ENCODE measurements around the gene PGC.
"Not testable (repeated sequence)": the region's sequence is repeated elsewhere in the genome, so short reads cannot be mapped to it uniquely, and the experiment has no call there.

The PGC gene

GRCh38 chr6:41775293-41775882 lies 28.2 kb upstream of the PGC start:
- DNase-seq (ENCODE audit: low read depth) = no peak

DNA sequence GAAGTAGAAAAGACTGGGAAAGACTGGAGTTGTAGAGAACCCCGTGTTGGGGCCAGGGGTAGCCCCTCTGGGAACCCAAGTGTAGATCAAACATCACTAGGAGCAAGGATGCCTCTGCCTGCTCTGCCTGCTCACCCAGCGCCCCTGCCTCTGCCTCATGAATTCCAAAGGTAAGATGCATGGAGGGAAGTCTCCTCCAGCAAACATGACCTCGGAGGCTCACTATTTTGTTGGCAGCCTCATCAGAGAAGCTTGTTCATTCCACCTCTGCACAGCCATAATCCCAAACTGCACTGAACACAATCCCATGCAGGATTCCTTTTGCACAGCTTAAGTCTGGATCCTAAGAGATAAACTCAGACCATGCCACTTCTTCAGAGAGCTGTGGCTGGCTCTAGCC lies 27.6 kb upstream of the PGC start:
- no peak for DNase-seq (ENCODE audit: low read depth)

DNA sequence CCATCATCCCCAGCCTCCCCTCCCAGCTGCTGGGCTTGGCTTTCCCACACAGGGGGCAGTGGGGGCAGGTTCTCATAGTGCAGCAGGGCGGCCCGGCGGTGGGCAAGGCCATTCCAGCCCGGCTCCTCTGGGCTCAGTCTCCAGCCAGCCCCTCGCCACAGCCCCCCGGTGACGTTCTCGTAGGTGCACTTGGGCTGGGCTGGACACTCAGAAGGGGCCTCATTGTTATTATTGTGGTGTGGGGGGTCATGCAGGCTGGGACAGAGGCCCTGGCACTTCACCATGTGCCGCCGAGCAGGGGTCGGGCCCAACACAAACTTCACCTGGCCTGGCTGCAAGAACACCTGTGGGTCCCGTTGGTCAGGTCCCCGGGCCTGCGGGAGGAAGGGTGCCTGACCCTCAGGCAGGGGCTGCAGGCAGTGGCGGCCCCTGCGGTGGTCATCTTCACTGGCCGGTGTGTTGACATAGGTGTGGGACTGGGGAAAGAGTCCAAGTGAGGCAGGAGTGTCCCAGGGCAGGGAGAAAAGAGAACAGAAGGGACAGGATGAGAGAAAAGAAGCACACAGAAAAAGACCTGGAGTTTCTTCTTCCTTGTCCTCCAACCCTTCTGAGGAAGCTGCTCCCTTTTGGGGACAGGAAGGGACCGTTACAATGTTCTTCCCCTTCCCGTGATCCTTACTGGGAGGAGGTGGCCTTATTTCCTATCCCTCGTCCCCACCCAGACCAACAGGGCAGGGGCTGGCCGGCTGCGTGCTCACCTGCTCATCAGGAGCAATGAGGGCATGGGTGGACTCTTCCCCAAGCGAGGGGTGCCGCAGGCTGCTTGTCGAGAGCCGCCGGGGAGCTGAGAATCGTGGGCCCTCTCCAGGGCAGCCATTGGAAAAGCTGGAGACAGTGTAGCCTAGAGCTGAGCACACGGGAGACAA lies 24.1 kb upstream of the PGC start:
- DNase-seq (ENCODE audit: low read depth) = no peak

- no peak for DNase-seq (ENCODE audit: low read depth)
These were observed 23.3 kb upstream of the PGC start for GRCh38 chr6:41770381-41771057.

- DNase-seq (ENCODE audit: low read depth) = no peak
These were observed 22.2 kb upstream of the PGC start for GRCh38 chr6:41769376-41769775.

DNA sequence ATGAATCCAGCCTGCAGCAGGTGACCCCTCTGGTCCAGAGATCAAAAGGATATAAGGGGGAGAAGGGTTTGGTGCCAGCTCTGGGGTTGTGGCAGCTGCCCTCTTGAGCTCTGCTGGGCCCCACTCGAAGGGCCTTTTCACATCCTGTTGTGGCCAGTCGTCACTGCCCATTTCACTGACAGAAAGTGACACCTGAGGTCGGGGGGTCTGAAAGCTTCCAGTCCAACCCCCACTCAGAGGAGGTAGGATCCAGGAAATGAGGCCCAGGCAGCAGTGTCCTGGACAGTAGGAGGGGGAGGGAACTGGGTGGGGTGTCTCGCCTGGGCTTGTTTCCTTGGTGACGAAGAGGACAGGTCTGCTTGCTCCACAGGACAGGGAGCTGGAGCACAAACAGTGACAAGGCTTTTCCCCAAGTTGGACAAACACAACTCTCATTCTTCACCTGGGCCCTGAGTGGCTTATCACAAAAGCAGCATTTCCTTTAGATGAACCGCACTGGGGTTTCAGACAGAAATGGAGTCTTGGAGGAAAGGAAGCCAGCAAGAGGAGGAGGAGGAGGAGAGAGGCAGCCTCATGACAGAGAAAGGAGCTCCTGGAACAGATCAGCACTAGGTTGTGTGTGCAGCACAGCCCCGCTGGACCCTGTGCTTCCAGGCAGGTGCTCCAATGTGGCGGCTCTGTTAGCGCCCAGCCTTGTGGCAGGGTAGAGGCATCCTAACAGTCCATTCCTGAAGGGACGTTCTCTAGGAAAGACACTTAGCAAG lies 21.5 kb upstream of the PGC start:
- DNase-seq (ENCODE audit: low read depth) = no peak

DNA sequence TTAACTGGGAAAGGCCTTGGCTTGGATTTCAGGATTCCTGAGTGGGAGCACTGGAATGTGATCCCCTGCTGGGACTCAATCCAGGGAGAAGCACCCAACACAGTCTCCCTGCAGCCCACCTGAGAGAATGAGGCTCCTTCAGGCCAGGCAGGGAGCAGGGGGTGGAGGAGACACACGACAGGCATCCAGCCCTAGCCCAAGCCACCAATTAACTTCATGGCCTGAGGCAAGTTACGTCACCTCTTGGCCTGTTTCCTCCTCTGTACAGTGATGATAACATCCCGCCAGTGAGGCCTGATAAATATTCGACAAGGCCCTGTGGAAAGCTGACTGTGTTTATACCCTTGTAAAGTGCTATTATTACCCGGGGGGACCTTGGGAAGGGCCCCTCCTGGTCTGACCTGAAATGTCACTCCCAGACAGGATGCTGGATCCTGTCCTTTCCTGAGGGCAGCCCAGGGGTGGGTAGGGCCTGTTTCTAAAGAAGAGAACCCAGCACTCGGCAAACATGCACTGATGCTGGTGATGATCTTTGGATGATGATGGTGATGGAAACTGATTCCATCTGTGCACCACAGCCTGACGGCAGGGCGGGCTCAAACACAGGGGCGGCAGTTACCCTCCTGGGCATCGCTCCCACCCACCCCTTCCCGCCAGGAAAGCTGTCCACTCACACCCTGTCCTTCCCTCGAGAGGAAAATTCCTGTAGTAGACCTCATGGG lies 20.1 kb upstream of the PGC start:
- peak; percentile 72 for DNase-seq (ENCODE audit: low read depth)

DNA sequence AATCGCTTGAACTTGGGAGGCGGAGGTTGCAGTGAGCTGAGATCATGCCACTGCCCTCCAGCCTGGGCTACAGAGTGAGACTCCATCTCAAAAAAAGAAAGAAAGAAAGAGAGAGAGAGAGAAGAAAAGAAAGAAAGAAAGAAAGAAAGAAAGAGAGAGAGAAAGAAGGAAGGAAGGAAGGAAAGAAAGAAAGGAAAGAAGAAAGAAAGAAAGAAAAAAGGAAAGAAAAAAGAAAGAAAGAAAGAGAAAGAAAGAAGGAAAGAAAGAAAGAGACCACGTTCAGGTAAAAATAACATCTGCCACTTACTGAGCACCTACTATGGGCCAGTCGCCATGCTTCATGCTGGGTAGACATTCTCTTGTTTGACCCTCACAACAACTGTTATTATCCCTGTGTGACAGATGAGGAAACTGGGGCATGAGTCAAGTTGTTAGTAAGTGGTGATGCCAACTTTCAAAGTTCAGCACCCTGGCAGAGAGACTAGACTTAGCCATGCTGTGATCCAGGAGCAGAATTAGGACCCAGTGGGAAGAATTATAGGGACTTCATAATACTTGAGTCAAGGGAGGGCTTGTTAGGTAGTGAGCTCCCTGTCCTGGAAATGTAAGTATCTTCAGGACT lies 19.0 kb upstream of the PGC start:
- DNase-seq (ENCODE audit: low read depth) = not testable (repeated sequence)

- no peak for DNase-seq (ENCODE audit: low read depth)
These were observed 16.3 kb upstream of the PGC start for GRCh38 chr6:41763470-41763869.

DNA sequence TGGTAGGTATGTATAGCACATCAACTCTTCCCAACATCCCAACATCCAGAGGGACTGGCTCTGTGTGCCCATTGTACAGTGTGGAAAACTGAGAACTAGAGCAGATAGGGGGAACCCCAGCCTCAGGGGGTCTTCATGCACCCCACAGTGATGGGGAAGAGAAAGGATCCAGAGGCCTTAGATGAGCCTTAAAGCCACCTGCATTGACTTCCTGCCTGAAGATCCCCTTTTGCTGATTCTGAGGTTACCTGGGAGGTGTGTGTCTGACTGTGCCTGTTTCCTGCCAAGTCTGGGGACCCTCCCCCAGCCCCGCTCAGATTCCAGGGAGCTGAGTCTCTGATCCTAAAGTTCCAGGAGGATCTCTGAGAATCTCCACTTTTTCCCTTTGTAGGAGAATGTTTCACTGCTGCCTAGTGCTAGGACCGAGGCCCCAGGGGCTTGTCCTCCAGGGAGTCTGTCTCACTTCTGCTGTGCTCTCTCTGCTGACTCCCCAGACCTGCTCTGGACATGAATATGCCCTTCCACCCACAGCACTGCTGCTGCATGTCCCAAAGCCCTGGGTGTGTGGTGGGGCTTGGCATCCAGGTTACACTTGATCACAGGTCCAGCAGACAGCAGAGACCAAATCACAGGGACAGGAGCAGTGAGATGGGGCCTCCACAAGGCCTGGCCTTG lies 12.8 kb upstream of the PGC start:
- DNase-seq (ENCODE audit: low read depth) = no peak

- DNase-seq (ENCODE audit: low read depth) = no peak
These were observed 12.1 kb upstream of the PGC start for GRCh38 chr6:41759106-41759904.

- no peak for DNase-seq (ENCODE audit: low read depth)
These were observed 11.4 kb upstream of the PGC start for GRCh38 chr6:41758641-41759035.

- DNase-seq (ENCODE audit: low read depth) = no peak
These were observed 10.9 kb upstream of the PGC start for GRCh38 chr6:41757931-41758640.

DNA sequence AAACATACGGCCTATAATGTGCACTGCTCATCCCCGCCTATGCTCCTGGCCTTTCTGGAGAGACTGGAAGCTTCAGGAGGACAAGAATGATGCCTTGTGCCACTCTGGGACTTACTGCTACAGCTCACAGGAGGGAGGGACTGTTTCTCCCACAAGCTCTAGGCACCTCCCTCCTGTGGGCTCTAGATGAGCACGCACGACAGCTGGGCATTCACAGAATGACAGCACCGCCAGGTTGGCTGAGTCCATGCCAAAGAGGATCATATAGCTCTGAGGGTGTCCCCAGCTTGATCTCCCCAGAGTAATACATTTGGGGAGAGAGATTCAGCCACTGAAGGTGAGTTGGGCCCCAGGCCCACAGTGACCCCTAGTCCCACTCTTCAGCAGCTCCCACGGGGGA lies 10.1 kb upstream of the PGC start:
- DNase-seq (ENCODE audit: low read depth) = no peak

DNA sequence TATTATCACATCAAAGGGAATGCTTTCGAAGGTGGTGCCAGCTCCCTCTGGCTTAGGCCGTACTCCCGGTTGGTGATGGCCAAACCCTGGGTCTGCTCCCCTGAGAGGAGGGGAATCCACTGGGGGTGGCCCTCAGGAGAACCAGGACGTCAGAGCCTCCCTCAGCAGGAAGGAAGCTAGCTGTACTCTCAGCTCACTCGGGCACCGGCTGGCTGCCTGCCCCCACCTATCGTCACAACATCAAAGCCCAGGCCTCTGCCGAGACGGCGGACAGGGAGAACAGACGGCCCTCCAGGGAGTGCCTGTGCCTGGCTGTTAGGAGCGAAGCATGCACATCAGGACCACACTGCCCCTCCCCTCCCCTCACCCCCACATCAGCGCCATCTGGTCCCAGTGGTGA lies 9.2 kb upstream of the PGC start:
- DNase-seq (ENCODE audit: low read depth) = no peak

DNA sequence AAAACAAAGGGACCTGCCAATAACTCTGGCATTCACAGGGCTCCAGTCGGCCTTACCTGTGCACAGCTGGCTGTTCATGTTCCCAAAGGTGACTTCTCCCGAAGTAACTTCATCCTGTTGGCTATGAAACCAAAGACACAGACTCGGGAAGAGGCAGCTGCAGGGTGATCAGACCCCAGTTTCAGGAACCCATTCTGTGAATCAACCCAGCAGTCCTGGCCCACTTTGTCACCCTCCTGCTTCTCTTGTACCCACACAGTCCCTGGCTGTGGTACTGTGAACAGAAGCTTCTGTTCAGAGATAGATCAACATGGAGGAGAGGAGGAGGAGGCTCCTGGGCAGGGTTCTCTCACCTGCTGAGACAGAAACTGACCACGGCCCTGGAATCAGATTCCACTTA lies 8.7 kb upstream of the PGC start:
- no peak for DNase-seq (ENCODE audit: low read depth)

- no peak for DNase-seq (ENCODE audit: low read depth)
These were observed 3.2 kb upstream of the PGC start for GRCh38 chr6:41750374-41750773.

DNA sequence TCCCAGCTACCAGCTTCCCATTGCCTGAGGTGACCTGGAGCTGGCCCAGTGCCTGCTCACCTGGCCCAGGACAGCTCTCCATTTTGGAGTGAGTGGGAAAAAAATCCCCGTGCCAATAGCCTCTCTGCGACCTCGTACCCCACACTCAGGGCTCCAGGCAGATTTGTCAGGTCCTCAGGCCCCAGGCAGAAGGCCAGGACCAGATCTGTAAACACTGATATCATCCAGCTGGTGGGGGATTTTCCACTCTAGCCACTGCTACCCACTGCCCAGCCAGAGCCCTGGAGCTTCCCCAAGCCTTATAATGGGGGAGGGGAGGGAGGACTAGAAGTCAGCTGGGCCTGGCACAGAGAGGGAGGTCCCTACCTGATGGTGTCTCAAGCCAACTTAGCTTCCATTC lies 1.3 kb upstream of the PGC start:
- DNase-seq (ENCODE audit: low read depth) = no peak

GRCh38 chr6:41748102-41748477 lies 893 bp upstream of the PGC start:
- DNase-seq (ENCODE audit: low read depth) = no peak

Measured in GM04503 (cell line).